Measurements from ENCODE around the gene FHDC1.

Gene FHDC1

DNA sequence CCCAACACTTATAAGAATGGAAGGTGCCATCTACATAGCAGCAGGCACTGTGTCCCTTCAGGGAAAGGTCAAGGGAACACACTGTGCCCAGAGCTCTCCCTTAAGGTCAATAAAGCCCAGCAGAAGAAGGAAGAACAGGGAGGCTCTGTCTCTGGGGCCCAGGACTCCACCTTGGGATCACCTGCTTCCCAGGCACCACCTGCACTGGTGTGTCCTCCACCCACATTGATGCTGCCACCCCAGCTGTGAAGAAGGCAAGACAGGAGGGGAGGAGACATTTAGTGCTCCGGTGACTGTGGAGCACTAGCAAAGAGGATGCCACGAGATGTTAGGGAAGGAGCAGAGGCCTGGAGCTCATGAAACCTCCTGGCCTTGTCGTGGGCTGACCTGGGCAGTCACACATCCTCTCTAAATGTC is 53.4 kb downstream of the FHDC1 start:
- TF ChIP-seq, protein P1, sequence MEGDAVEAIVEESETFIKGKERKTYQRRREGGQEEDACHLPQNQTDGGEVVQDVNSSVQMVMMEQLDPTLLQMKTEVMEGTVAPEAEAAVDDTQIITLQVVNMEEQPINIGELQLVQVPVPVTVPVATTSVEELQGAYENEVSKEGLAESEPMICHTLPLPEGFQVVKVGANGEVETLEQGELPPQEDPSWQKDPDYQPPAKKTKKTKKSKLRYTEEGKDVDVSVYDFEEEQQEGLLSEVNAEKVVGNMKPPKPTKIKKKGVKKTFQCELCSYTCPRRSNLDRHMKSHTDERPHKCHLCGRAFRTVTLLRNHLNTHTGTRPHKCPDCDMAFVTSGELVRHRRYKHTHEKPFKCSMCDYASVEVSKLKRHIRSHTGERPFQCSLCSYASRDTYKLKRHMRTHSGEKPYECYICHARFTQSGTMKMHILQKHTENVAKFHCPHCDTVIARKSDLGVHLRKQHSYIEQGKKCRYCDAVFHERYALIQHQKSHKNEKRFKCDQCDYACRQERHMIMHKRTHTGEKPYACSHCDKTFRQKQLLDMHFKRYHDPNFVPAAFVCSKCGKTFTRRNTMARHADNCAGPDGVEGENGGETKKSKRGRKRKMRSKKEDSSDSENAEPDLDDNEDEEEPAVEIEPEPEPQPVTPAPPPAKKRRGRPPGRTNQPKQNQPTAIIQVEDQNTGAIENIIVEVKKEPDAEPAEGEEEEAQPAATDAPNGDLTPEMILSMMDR (IDR thresholded peaks at IDR 0.05; ENCODE audit: insufficient read depth, missing control alignments) = no peak
- no peak for FAIRE-seq
- DNase-seq (ENCODE audit: insufficient read length, low spot score) = no peak

DNA sequence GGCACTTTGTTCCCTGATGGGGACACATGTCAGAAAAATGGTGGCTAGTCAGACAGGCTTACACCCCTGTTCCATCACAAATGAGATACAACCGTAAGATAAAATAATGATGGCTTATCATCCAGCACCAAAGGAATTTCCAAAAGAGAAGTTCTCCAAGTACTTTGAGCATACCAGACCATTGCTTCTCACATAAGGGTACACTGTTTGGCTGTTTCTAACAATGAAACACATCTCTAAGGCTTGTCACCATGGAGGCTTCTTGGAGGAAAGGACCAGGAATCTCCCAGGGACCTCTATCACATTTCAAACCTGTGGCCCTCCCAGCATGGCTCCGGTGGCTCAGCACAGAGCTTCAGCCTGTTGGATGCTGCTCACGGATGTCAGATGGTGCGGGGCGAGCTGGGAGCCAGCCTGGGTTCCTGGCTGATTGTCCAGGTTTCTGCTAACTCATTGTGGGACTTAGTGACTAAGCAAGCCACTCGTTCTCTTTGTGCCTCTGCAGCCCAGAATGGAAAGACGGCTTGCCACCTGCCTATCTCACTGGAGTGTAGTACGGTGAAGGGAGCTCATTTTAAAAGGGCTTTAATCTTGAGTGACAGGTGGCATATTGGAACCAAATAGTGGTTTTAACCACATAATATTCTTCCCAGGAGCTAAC is 54.5 kb downstream of the FHDC1 start:
- DNase-seq (ENCODE audit: insufficient read length, low spot score) (no peak), FAIRE-seq (no peak)
- TF ChIP-seq, protein P1 (IDR thresholded peaks at IDR 0.05; ENCODE audit: insufficient read depth, missing control alignments) = no peak

DNA sequence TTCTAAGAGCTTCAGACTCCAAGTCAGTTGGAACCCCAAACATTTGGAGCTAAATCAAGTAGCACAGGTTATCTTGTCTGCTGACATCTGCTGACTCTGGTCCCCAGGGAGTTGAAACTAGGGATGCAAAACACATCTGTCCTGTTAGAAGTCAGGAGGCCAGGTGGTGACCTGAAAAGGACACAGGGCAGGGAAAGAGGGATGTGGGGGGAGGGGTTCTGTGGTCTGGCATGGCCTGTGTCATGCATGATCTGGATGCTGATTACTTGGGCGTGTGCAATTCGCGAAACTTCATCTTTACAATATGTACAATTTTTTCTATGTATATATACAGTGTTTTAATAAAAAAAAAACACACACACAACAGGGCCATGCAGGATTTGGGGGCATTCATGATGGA is 55.3 kb downstream of the FHDC1 start:
- no peak for FAIRE-seq
- TF ChIP-seq, protein P1 (IDR thresholded peaks at IDR 0.05; ENCODE audit: insufficient read depth, missing control alignments) = no peak
- DNase-seq (ENCODE audit: insufficient read length, low spot score) = no peak

DNA sequence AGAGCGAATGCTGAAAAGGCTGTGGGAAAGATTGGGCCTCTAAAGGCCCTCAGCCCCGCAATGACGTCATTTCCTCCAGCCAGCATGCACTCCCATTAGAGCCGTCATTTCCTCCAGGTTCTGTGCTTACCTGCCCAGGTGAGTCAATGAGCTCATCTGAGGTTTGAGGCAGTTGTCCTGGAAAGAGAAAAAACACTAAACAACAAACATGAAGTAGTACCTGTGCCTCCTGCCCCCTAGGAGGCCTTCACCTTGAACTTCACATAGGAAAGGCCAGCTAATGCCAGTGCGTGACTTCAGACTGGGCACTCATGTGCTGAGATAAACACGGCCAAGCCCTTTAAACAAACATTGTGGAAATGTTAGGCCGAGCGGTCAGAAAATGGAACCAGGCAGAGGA is 55.9 kb downstream of the FHDC1 start:
- TF ChIP-seq, protein P1 (IDR thresholded peaks at IDR 0.05; ENCODE audit: insufficient read depth, missing control alignments) = no peak
- DNase-seq (ENCODE audit: insufficient read length, low spot score) (no peak), FAIRE-seq (no peak)

DNA sequence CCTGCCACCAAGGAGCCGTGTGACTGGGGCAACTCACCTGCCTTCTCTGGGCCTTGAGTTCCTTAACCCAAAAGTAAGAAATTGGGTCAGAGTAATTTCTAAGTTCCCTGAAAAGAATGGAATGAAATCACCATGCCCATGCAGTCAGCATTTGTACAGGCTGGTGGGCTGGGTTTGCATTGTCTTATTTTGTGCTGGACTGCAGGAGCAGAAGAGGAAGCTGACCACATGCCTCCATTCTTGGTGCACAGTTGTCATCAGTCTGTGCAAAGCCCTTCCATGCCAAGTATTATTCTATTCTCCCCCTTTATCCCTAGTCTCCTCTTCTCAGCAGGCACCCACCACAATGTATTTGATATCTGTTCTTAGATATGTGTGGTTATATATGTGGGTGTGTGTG is 56.3 kb downstream of the FHDC1 start:
- DNase-seq (ENCODE audit: insufficient read length, low spot score) (no peak), FAIRE-seq (no peak)
- TF ChIP-seq, protein P1 (IDR thresholded peaks at IDR 0.05; ENCODE audit: insufficient read depth, missing control alignments) = no peak

DNA sequence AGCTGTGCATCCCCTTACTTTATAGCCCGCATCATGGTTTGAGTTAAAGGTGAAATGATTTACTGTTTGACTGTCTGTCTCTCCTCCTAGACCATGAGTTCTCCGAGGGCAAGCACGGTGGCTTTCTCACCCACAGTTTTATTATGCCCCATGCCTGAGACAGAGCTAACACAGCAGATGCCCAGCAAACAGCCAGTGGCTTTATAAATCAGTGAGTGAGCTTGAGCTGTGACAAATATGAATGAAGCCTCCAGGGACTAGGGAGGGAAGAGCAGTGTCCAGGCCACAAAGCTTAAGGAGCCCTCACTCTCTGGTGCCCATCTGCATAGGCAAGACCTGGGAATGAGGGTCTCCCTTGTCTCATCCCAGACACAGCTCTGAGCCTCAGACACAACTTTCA is 57.9 kb downstream of the FHDC1 start:
- TF ChIP-seq, protein P1 (IDR thresholded peaks at IDR 0.05; ENCODE audit: insufficient read depth, missing control alignments) = no peak
- DNase-seq (ENCODE audit: insufficient read length, low spot score) = no peak
- no peak for FAIRE-seq

DNA sequence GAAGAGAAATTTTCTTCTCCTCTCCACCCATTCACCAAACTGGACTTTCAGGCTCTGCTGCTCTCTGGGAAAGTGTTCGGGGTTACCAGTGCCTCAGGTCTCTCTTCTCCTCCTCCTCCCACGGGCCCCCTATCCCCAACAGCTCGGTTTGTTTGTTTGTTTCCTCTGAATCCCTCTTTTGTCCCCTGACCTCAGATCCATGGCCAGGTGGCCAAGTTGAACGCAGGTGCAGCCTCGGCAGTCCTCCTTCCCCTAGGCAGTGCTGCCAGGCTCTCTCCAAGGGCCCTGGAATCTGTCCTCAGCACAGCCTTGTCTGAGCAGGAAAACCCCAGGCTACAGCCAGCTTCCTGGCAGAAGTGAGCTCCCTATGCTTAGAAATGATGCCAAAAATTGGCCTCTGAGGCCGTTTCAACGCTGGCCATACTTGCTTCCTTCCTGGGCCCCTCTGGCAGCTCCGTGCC is 60.0 kb downstream of the FHDC1 start:
- TF ChIP-seq, protein P1 (IDR thresholded peaks at IDR 0.05; ENCODE audit: insufficient read depth, missing control alignments) = no peak
- no peak for FAIRE-seq
- DNase-seq (ENCODE audit: insufficient read length, low spot score) = no peak
